HuH-7 (cell line): ENCODE measurements around the gene STIM1.

Source experiments
- DNase-seq: peaks from one replicate; pipeline ENCODE4 v3.0.0; 2011; ENCODE audit warnings: low spot score

STIM1 gene

DNA sequence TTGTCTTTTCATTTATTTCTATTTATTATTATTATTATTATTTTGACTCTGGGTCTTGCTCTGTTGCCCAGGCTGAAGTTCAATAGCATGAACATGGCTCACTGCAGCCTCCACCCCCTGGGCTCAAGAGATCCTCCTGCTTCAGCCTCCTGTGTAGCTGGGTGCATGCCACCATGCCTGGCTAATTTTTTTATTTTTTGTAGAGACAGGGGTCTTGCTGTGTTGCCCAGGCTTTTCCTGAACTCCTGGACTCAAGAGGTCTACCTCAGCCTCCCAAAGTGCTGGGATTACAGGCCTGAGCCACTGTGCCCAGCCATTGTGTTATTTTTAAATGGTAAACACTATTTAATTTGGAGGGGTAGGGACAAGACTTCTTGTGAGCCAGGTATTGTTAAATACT lies 215.9 kb downstream of the STIM1 start:
- no peak for DNase-seq

DNA sequence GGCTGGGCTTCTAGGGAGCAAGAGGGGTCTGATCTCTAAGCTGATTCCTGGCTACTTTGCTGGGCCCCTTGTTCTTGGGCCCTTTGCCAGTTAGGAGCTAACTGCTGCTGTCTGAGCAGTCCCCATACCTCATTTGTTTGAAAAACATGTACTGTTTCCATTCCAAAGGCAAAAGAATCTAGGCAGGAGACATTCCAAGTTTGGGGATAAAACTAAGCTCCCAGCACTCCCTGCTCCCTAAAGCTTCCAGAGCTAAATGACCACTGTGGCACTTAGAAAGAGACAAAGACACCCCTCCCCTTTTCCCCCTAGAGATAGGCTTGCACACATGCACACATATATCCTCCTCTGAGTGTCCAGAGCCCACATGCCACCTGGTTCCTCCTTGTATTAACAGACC lies 216.4 kb downstream of the STIM1 start:
- no peak for DNase-seq

DNA sequence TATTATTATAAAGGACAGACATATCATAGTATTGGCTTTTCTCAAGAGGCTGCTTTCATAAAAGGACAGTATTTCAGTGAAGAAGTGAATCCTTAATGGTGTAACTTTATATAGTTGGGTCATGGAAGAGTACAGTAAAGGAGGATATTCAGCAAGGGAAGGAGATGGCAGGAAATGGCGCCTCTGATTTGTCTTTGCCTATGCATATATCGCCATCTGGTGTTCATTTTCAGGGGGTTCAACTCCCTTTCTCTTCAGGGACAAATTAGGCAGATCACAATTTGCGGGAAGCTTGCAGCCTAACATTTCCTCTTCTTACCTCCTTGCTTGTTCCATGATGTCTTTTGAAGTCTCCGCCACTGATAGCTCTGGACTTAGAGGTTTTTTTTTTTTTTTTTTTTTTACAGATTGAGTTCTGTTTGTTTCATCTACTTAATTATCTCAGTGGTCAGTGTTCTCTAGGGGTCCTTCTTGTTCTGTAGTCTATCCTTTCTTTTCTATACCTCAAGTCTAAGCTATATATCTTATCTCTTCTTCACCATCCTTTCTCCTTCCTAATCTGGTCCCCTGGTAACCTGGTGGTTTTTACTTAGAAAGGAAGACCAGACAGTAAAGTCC lies 217.3 kb downstream of the STIM1 start:
- DNase-seq = peak; percentile 44

DNA sequence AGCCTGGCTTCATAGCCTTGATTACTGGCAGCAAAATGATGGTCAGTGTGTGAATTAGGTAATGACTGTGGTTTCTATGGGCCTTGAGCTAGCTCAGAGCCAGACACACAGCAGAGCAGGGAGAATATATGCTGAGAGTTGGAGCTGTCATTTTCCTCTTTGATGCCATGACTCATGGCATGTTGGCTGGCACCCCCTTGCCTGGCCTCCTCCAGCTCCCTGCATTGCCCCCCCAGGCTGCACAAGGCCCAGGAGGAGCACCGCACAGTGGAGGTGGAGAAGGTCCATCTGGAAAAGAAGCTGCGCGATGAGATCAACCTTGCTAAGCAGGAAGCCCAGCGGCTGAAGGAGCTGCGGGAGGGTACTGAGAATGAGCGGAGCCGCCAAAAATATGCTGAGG lies 218.8 kb downstream of the STIM1 start:
- no peak for DNase-seq

DNA sequence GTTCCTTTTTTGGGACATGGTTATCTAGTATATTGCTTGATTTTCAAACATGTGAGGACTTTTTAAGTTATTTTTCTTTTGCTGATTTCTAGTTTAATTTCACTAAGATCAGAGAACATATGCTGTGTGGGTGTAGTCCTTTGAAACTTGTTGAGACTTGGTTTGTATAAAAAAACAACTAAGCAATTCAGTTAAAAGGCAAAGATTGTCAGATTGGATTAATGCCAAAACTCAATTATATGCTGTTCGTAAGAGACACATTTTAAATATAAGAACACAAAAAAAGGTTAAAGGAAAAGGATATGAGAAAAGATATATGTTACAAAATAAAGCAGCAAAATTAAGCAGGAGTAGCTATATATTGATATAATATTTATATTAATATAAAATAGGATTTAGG lies 221.3 kb downstream of the STIM1 start:
- no peak for DNase-seq

DNA sequence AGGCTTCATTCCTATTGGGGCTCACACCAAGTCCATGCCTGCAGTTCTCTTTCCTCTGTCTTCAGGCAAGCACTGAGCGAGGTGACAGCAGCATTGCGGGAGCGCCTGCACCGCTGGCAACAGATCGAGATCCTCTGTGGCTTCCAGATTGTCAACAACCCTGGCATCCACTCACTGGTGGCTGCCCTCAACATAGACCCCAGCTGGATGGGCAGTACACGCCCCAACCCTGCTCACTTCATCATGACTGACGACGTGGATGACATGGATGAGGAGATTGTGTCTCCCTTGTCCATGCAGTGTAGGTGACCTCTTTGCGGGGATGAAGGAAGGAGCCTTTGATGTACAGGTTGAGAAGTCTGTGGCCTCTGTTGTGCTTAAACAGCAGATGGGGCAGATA lies 227.7 kb downstream of the STIM1 start:
- no peak for DNase-seq

DNA sequence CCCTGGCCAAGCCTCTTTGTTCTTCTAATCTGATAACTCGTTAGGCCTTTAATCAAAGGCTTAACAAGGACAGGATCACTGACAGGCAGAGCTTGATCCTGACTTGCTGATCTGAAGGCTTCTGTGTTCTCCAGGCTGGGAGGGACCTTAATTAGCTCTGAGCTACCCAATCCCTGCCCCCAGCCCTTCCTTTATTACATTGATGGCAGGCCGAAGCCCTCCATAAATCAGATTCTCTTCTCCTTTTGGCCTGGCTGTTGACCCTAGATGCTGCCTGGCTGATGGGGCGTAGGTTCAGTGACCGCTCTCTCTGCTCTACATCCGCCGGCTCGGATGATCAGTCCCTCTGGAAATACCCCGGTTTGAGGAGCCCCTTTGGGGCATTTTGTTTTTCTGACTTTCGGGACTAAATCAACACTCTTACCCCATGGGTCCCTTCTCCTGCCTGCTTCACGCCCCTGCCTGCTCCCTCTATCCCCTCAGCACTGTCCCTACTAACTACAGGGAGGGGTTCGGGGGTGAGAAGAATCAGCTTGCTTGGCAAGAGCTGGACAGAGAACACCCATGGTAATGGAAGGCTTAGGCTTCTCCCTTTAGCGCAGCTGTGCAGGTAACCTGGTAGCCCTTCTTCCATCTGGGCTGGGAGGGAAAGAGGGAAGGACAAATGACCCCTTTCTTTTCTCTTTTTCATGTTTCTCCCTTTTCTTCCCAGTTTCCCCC lies 229.1 kb downstream of the STIM1 start:
- DNase-seq = no peak

DNA sequence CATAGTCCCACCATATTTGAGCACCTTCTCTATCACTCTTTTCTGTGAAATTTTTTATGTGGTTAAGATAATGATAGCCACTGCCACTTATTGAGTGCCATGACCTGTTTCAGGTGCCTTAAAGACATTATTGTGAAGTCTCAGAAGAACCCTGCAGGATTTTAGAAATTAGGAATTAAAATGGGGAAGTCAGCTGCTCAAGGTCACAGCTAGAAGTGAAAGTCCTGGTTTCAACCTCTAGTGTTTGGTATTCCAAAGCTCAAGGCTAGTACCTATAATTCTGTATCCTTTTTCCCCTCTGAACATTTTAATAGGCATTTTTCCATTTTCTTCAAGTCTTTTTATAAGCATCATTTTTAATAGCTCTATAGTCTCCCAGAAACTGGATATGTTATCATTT lies 230.1 kb downstream of the STIM1 start:
- DNase-seq = no peak

DNA sequence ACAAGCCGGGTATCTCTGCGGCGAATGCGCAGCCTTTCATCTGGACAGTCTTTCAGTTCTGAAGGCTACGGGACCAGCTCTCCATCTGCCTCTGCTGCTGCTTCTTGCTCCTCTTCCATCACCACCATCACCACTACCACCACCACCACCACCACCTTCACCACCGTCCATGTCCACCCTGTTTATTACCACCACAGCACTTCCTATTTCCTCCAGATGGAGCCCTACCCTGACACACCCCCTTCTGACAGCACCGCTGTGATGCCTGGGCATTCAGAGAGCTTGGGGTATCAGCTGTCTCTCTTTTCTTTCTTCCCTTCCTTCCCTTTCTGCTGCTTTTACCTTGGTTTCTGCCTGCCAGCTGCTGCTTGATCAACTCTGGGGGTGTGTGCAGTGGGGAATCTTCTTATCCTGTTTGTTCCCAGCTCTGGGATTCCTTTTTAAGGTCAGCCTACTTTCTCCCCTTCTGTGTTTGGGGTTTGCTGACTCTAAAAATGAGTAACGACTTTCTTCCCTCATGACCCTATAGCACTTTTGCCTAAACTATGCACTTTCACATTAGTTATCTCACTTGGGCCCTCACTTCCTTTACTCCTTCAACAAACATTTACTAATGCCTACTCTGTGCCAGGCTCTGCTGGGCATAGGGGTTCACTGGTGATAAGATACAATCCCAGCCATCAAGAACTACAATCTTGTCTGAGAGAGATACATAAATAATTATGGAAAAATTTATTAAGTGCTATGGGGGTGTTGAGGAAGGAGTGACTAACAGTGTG lies 231.3 kb downstream of the STIM1 start:
- no peak for DNase-seq

DNA sequence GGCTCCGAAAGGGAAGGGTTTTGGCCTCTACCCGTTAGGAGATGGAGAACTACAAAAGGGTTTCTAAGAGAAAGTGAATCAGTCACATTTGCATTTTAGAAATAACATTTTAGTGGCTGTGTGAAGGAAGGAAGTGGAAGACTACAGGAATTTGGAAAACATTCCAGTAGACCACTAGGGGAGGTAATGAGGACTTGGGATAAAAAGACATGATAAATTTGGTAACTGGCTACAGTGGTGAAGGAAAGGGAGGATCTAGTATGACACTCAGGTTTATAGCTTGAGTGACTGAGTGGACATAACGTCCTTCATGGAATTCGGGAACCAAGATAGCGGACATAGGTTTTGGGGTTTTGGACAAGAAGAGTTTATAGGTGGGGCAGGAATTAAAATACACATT lies 232.1 kb downstream of the STIM1 start:
- DNase-seq = no peak

DNA sequence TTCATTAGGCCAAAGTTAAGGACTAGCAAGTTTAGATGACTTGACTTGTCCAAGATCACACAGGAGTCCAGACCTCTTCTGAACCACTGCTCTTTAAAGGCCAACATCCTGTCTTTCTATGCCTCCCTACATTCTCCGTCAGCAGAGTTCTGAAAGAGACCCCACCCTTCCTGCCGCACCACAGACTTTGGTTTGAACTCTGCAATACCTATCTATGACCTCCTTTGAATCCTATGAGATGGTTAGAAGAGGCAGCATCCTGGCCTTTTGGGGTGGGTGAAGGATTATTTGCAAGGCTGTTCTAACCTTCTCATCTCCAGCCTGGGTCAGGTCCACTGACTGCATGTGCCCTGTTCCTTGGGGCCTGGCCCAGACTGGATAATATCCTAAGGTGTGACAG lies 234.8 kb downstream of the STIM1 start:
- no peak for DNase-seq

DNA sequence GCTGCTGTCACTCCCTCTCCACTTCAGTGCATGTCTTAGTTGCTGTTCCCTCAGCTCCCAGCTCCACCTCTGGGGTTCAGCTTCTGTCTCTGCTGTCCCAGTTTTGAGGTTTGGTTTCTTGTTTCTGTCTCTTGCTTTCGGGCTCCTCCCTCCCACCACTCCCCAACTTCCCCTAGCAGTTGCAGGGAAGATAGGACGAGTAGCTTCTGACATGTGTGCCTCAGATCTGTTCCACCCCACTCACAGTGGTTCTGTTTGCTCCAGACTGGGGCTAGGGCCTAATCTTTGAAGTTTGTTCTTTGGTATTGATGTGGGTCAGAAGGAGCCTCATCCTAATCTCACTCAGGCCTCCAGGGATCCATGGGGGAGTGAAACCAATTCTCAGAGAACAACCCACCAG lies 236.6 kb downstream of the STIM1 start:
- DNase-seq = no peak

DNA sequence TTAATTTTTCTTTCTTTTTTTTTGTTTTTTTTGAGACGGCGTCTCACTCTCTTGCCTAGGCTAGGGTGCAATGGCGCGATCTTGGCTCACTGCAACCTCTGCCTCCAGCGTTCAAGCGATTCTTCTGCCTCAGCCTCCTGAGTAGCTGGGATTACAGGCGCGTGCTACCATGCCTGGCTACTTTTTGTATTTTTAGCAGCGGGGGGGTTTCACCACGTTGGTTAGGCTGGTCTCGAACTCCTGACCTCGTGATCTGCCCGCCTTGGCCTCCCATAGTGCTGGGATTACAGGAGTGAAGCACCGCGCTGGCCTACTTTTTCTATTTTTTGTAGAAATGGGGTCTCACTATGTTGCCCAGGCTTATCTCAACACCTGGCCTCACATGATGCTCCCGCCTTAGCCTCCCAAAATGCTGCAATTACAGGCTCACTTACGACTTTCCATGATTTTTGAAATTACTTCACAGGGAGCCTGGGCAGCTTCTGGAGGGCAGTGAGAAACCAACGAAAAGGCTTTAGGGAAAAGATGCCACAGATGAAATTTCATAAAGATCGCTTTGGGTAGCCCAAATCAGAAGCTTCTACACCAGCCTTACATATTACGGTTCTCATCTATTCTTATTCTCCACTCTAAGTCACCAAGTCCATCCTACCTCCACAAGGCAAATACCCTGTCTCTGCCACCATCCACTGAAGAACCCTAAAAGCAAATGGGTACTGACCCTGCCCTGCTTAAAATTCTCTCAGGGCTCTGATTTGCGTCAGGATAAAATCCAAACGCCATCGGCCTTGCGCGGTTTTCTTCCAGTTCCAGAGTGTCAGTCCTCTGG lies 238.3 kb downstream of the STIM1 start:
- DNase-seq = no peak

DNA sequence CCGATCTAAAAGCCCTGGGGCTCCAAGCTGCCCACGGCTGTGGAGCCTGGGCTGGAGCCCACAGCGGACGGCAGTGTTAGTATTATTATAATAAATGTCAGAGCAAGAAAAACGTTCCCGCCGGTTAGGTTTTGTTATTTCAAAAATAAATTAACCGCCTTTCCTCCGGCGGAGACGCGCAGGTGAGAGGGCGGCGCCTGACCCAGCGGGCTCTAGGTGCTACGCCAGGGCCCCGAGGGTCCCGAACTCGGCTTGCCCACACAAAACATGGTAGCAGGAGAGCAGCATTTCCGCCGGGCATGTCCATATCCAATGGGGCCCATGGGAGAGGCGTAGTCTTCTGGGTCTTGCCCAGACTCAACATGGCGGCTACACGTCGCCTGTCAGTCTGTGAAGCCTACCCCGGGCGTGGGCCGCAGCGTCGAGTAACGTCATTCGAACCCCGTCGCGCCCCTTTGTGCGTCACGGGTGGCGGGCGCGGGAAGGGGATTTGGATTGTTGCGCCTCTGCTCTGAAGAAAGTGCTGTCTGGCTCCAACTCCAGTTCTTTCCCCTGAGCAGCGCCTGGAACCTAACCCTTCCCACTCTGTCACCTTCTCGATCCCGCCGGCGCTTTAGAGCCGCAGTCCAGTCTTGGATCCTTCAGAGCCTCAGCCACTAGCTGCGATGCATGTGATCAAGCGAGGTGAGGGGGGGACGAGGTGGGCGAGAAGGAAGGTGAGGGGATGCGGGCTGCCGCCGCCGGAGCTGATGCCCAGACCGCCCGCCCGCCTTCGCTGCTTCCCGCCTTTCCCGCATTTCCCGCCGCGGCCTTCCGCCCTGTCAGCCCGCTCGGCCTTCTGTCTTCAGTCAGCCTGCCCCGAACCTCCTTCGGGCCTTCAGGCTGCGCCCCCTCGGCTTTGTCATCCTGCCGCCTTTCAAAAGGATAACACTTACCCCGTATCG lies 239.2 kb downstream of the STIM1 start, which contains the start of gene RRM1:
Gene RRM1, plus strand, starts transcription at position 452 of the 944 bp plus-strand sequence. Its CDS starts 214 bp downstream, at position 666.
- DNase-seq = peak; percentile 87

DNA sequence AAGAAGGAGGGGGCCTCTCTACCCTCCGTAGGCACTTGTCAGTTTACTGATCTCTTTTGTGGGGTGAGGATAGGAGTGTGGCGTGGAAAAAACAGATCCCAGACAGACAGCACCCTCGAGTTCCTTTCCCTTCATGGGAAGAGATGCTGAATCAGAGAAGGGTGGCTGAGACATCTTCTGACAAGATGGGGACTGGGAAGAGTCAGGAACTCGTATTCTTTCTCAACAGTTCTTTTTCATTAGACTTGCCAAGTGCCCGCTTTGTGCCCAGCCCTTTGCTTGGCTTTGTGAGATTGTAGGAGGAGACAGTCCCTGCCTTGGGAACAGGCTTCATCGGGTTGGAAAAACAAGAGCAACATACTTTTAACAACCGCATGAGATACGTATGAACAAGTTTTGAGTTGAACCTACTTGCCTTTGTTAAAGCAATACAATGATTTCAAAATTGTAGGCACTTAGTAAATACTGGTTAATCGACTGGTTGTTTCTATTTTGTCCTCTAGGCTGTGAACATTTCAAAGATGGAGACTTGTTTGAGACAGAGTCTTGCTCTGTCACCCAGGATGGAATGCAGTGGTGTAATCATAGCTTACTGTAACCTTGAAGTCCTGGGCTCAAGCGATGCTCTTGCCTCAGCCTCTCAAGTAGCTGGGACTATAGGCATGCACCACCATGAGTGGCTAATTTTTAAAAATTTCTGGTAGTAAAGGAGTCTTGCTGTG lies 240.2 kb downstream of the STIM1 start:
- DNase-seq = no peak

DNA sequence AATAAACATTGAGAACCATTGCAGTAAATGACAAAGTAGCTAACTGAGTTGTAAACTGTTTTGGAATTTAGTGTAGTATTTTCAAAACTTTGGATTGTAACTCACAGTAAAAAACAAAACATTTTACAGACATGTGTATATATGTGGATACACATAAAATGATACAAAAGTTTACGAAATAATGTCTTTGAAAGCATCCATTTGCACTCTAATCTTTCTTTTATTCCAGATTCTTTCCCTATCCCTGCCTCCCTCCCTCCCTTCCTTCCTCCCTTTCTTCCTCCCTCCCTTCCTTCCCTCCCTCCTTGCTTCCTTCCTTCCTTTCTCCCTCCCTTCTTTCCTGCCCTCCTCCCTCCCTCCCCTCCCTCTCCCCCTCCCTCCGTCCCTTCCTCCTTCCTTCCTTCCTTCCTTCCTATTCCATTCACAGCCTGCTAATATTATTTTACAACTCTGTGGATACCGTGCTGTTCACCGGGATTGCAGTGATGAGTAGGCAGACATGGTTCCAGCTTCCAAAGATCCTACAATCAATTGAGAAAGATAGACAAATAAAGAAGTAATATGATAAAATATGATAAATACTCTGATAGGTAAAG lies 242.7 kb downstream of the STIM1 start:
- DNase-seq = no peak

DNA sequence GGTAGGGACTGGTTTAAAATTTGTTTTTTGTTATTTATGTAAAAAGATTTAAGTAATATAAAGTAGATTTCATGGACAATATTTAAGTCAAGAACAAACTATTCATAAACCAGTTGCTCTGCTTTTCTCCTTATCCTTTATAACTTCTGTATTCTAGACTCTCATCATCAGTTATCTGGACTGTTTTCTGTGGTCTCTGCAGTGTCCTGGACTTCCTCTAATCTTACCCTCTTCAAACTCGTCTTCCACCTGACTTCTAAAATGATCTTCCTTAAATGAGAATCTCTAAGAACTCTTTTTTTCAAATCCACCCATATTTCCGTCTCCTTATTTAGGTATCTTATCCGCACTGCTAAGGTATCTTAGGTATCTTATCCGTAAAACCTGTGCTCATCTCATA lies 247.2 kb downstream of the STIM1 start:
- DNase-seq = no peak

DNA sequence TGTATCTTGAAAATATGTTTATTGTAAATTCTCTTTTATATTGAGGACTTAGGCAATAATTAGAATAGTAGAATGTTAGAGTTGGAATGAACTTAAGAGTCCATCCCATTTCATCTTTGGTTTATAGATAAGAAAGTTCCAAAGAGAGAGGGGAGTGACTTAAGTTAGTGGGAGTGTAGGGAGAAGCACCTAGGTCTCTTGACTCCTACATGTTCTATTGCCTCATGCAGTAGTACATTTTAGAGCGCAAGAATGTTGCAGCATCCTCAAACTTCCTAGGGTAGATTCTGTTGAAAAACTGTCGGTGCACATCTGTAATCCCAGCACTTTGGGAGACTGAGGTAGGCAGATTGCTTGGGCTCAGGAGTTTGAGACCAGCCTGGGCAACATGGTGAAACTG lies 247.8 kb downstream of the STIM1 start:
- no peak for DNase-seq

DNA sequence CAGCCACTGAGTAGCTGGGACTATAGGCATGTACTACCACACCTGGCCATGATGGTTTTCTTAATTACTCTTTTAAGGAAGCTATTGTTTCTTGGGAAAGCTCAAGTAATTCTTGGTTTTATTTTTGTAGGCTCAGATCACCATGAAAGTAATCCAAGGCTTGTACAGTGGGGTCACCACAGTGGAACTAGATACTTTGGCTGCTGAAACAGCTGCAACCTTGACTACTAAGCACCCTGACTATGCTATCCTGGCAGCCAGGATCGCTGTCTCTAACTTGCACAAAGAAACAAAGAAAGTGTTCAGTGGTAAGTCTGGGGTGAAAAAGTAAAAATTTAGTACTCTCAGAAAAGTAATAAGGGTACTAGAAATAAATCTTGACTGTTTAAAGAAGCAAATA lies 250.5 kb downstream of the STIM1 start:
- no peak for DNase-seq

DNA sequence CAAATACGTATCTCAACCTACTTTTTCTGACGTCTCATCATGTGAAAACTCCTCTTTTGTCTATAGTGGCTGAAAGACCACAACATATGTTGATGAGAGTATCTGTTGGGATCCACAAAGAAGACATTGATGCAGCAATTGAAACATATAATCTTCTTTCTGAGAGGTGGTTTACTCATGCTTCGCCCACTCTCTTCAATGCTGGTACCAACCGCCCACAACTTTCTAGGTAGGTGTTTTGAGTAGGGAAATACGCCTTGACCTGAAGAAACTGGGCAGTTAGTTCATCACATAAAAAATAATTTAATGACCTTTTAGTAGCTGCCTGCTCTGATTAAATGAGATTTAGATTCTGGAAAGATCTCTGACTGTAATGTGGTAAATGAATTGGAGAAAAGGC lies 256.4 kb downstream of the STIM1 start:
- DNase-seq = no peak
